Coronary artery (tissue), 2 donors: ENCODE data around the gene HRAS.

Experiments used
- DNase-seq: peaks from one replicate; pipeline ENCODE4 v3.0.0-alpha.2; 2017; ENCODE audit warnings: low spot score
- H3K27ac ChIP-seq, 2 donors: fragments of 200-600 bp; sonication (generic); one replicate each; pipeline ENCODE4 v1.5.1; 2016 to 2019
- H3K4me3 ChIP-seq: fragments of 200-600 bp; sonication (generic); 2 replicates; pipeline ENCODE4 v1.5.1; 2016; ENCODE audit warnings: mild to moderate bottlenecking, moderate library complexity
- CTCF ChIP-seq: fragments of 200-600 bp; sonication (generic); IDR thresholded peaks from one replicate; pipeline ENCODE4 v1.5.1; 2019; ENCODE audit warnings: antibody characterized with exemption

The HRAS gene

GRCh38 chr11:535519-536454 lies at the start of gene HRAS:
HRAS (minus strand) TSS chr11:535576.
- Histone ChIP-seq H3K4me3 (peak within 1 kb of the TSS; percentile 89), H3K27ac (peak within 1 kb of the TSS; percentile 68 to 83)
- TF ChIP-seq CTCF: no peak
- DNase-seq: peak; percentile 94

- H3K4me3 ChIP-seq: no peak overlapping the region
- H3K27ac ChIP-seq: no peak overlapping the region
- DNase-seq: no peak
- no peak for TF ChIP-seq CTCF
Measured at GRCh38 chr11:584287-584686, 48.9 kb upstream of the HRAS start.

- DNase-seq: no peak
- Histone ChIP-seq H3K4me3 (no peak overlapping the region), H3K27ac (no peak overlapping the region)
- TF ChIP-seq CTCF: no peak
Measured at GRCh38 chr11:581752-582151, 46.4 kb upstream of the HRAS start.

GRCh38 chr11:581342-581741 lies 46.0 kb upstream of the HRAS start:
- no peak overlapping the region for H3K27ac ChIP-seq
- no peak for TF ChIP-seq CTCF
- no peak for DNase-seq
- no peak overlapping the region for H3K4me3 ChIP-seq

GRCh38 chr11:579830-580601 lies 44.6 kb upstream of the HRAS start:
- no peak overlapping the region for H3K27ac ChIP-seq
- no peak for TF ChIP-seq CTCF
- DNase-seq: no peak

GRCh38 chr11:578276-579035 lies 43.1 kb upstream of the HRAS start:
- H3K4me3 ChIP-seq: peak overlapping the region; percentile 85
- DNase-seq: no peak
- TF ChIP-seq CTCF: no peak

More at GRCh38 chr11:579830-580601, 44.6 kb upstream of the HRAS start:
- no peak overlapping the region for H3K4me3 ChIP-seq

More at GRCh38 chr11:578276-579035, 43.1 kb upstream of the HRAS start:
- H3K27ac ChIP-seq: no peak overlapping the region
